ENCODE results near the gene C1QTNF6. TPM values are rescaled to one million over a fixed set of nuclear protein-coding genes. Genes with fewer than 3 reads are reported as not detected.

C1QTNF6 gene
- total and polyA plus RNA-seq, 2 of the 4 experiments (the other 2 are of a cell fraction) = 1.1 to 10.9 TPM

GRCh38 chr22:37206841-37207821 is 19.1 kb upstream of the C1QTNF6 start:
- no peak for DNase-seq
- H3K4ac ChIP-seq (ENCODE audit: low read depth, low read length) = no peak overlapping the region
- no peak overlapping the region for H3K27ac ChIP-seq (ENCODE audit: insufficient read depth, low read length)
- H2AK9ac ChIP-seq (replicated peaks; ENCODE audit: low read depth, low read length, poor library complexity) = no peak overlapping the region
- H4K5ac ChIP-seq (ENCODE audit: low read depth, low read length) = no peak overlapping the region
- ChIA-PET CTCF (no interaction called here), POLR2A (ENCODE audit: unreplicated experiment) (no interaction called here)
- 88% methylated on average over 59 of the region's 71 CpGs; no CpG with 5 or more reads in 1 of the 2 experiments for WGBS, 2 experiments (ENCODE audit: extremely low coverage in 2 of 2, insufficient read length in 1 of 2)
- in situ Hi-C loops (cut with MboI; ENCODE audit: low sequenced_read_pairs) = no loop called here
- H3K23ac ChIP-seq (ENCODE audit: low read depth, low read length) = no peak overlapping the region
- no peaks in the 10 kb centered on the region for H3K9me3 ChIP-seq (ENCODE audit: control insufficient read depth, insufficient read depth, low read length)
- BruUV-seq (replicated peaks) = no TSS peak
- H2BK5ac ChIP-seq (ENCODE audit: low read depth, low read length, poor library complexity, severe bottlenecking) = no peak overlapping the region
- H2BK20ac ChIP-seq (ENCODE audit: low read depth, low read length) = no peak overlapping the region
- H2AK5ac ChIP-seq (ENCODE audit: low read depth, low read length) = no peak overlapping the region
- dilution Hi-C loops (cut with HindIII; ENCODE audit: low sequenced_read_pairs, unreplicated experiment) = no loop called here
- ATAC-seq (ENCODE audit: low read depth) = no peak
- H3K14ac ChIP-seq (replicated peaks; ENCODE audit: low read depth, low read length) = no peak overlapping the region
- intact Hi-C loops (cut with micrococcal nuclease) = no loop called here
- no peak overlapping the region for H4K91ac ChIP-seq (ENCODE audit: insufficient read depth, low read depth, low read length)
- no peak overlapping the region for H2BK15ac ChIP-seq (ENCODE audit: low read depth, low read length)
- H4K20me1 ChIP-seq (ENCODE audit: insufficient read depth, low read length) = no peaks in the 10 kb centered on the region
- no peak overlapping the region for H2BK120ac ChIP-seq (ENCODE audit: low read depth, low read length)
- H2AFZ ChIP-seq (replicated peaks; ENCODE audit: low read length, poor library complexity) = peak overlapping the region; percentile 48
- no peaks in the 10 kb centered on the region for H3K79me1 ChIP-seq (ENCODE audit: low read depth in 1 of 2, low read length in 2 of 2)
- H4K8ac ChIP-seq (ENCODE audit: low read depth in 2 of 2, low read length in 2 of 2) = no peak overlapping the region
- H3K4me1 ChIP-seq (ENCODE audit: control insufficient read depth, insufficient read depth, low read length) = peaks cover 2% of the 10 kb centered on the region; the same call in 1 of the 2 replicates
- H3K4me3 ChIP-seq (ENCODE audit: insufficient read depth, low read depth, low read length) = no peak overlapping the region
- H3K18ac ChIP-seq (ENCODE audit: low read depth, low read length) = no peak overlapping the region
- H3K9me1 ChIP-seq (ENCODE audit: insufficient read depth, low read length) = no peaks in the 10 kb centered on the region
- H3K56ac ChIP-seq (ENCODE audit: extremely low read depth, insufficient read depth, low read length) = no peak overlapping the region
- no peak overlapping the region for H3K9ac ChIP-seq (ENCODE audit: low read depth, low read length)
- H3K4me2 ChIP-seq (ENCODE audit: low read depth, low read length) = no peak overlapping the region
- H3K36me3 ChIP-seq (ENCODE audit: control insufficient read depth, insufficient read depth, low read length) = no peaks in the 10 kb centered on the region
- peaks cover 37% of the 10 kb centered on the region for H3K27me3 ChIP-seq (ENCODE audit: control insufficient read depth, insufficient read depth, low read length)
- TF ChIP-seq CHD1 (IDR thresholded peaks at IDR 0.05; ENCODE audit: low read depth, low read length) (no peak), ELK1 (IDR thresholded peaks at IDR 0.05; ENCODE audit: borderline replicate concordance, low read depth, low read length) (no peak), RCOR1 (IDR thresholded peaks at IDR 0.05; ENCODE audit: insufficient replicate concordance, low read length) (no peak), BHLHE40 (IDR thresholded peaks at IDR 0.05; ENCODE audit: low read depth, low read length) (no peak), MXI1 (IDR thresholded peaks at IDR 0.05; ENCODE audit: borderline replicate concordance, low read depth, low read length) (no peak), POLR2A (IDR thresholded peaks at IDR 0.05; ENCODE audit: low read depth, low read length) (no peak), NFE2L2 (IDR thresholded peaks at IDR 0.05; ENCODE audit: low read depth, low read length) (no peak), MAFK (IDR thresholded peaks at IDR 0.05; ENCODE audit: low read depth, low read length) (no peak), MAZ (IDR thresholded peaks at IDR 0.05; ENCODE audit: borderline replicate concordance, low read depth, low read length) (no peak), SMC3 (IDR thresholded peaks at IDR 0.05; ENCODE audit: low read depth, low read length) (no peak), FOS (IDR thresholded peaks at IDR 0.05; ENCODE audit: low read depth, low read length) (no peak), RAD21 (IDR thresholded peaks at IDR 0.05; ENCODE audit: low read length) (no peak), RFX5 (IDR thresholded peaks at IDR 0.05; ENCODE audit: low read depth, low read length) (no peak), CEBPB (IDR thresholded peaks at IDR 0.05; ENCODE audit: low read depth, low read length) (no peak)
- TF ChIP-seq, protein P1, sequence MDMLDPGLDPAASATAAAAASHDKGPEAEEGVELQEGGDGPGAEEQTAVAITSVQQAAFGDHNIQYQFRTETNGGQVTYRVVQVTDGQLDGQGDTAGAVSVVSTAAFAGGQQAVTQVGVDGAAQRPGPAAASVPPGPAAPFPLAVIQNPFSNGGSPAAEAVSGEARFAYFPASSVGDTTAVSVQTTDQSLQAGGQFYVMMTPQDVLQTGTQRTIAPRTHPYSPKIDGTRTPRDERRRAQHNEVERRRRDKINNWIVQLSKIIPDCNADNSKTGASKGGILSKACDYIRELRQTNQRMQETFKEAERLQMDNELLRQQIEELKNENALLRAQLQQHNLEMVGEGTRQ (IDR thresholded peaks at IDR 0.05; ENCODE audit: low read depth, low read length) = no peak
